DMS79 treated with DMSO at 0.1 percent for 48 hours (cell line): ENCODE measurements around the gene NTN5.

ENCODE experiments used
- DNase-seq: peaks from one replicate; lab custom pipeline; 2025; lab: John Stamatoyannopoulos, UW

NTN5 gene

GRCh38 chr19:48629599-48630295, 43.1 kb downstream of the NTN5 start:
- no peak for DNase-seq

- no peak for DNase-seq
Measured at GRCh38 chr19:48629297-48629598, 43.6 kb downstream of the NTN5 start.

- no peak for DNase-seq
Measured at GRCh38 chr19:48628486-48629296, 44.1 kb downstream of the NTN5 start.

GRCh38 chr19:48627865-48628314, 44.9 kb downstream of the NTN5 start:
- no peak for DNase-seq

GRCh38 chr19:48627201-48627864, 45.5 kb downstream of the NTN5 start:
- DNase-seq, result no peak

- DNase-seq, result no peak
Measured at GRCh38 chr19:48625891-48626327, 46.9 kb downstream of the NTN5 start.

GRCh38 chr19:48624791-48625723, 47.8 kb downstream of the NTN5 start:
- no peak for DNase-seq

GRCh38 chr19:48624067-48624594, 48.7 kb downstream of the NTN5 start:
- peak; percentile 97 for DNase-seq

- DNase-seq, result peak; percentile 45
Measured at GRCh38 chr19:48623556-48624066, 49.2 kb downstream of the NTN5 start.

GRCh38 chr19:48619692-48620585, 52.9 kb downstream of the NTN5 start:
- no peak for DNase-seq

- DNase-seq, result peak; percentile 99
Measured at GRCh38 chr19:48618916-48619691, 53.7 kb downstream of the NTN5 start, which contains the start of the genes RPL18 and SPHK2. RPL18 (minus strand) TSS chr19:48619178; CDS start chr19:48619143, 35 bp downstream. SPHK2 (plus strand) TSS chr19:48619506; CDS start chr19:48620515, 1,009 bp downstream.

- DNase-seq, result peak; percentile 42
Measured at GRCh38 chr19:48618278-48618915, 54.4 kb downstream of the NTN5 start.

- DNase-seq, result no peak
Measured at GRCh38 chr19:48617146-48617937, 55.5 kb downstream of the NTN5 start.

GRCh38 chr19:48616491-48617056, 56.2 kb downstream of the NTN5 start:
- no peak for DNase-seq

- DNase-seq, result no peak
Measured at GRCh38 chr19:48616041-48616436, 56.8 kb downstream of the NTN5 start.

GRCh38 chr19:48615231-48616040, 57.4 kb downstream of the NTN5 start:
- DNase-seq, result no peak
